Stimulated activated CD4-positive, alpha-beta T cell treated with anti-CD3 and anti-CD28 coated beads, Interleukin-15, amount 100 ng/mL, for 1 hour (primary cell): Measurements from ENCODE around the gene MAP2K3.
"Not testable (repeated sequence)": the region's sequence is repeated elsewhere in the genome, so short reads cannot be mapped to it uniquely, and the experiment has no call there.

ENCODE experiments used
- DNase-seq, 2 donors: peaks; one replicate each; pipeline ENCODE4 v3.0.0-alpha.2; 2020; ENCODE audit warnings: low read depth in 1 of 2, low spot score in 1 of 2

Gene MAP2K3

GRCh38 chr17:21349358-21350050 is 65.0 kb downstream of the MAP2K3 start:
- not testable (repeated sequence) for DNase-seq

- DNase-seq, result not testable (repeated sequence)
These were observed 66.0 kb downstream of the MAP2K3 start for GRCh38 chr17:21350495-21350894.

GRCh38 chr17:21351366-21352065 is 67.0 kb downstream of the MAP2K3 start:
- no peak for DNase-seq

GRCh38 chr17:21352221-21352980 is 67.9 kb downstream of the MAP2K3 start:
- DNase-seq, result no peak

GRCh38 chr17:21352981-21353265 is 68.4 kb downstream of the MAP2K3 start:
- no peak for DNase-seq

GRCh38 chr17:21353326-21354010 is 69.0 kb downstream of the MAP2K3 start:
- DNase-seq, result no peak

GRCh38 chr17:21354796-21355385 is 70.4 kb downstream of the MAP2K3 start:
- no peak for DNase-seq

GRCh38 chr17:21355586-21355985 is 71.1 kb downstream of the MAP2K3 start:
- DNase-seq, result no peak

- DNase-seq, result no peak
These were observed 72.1 kb downstream of the MAP2K3 start for GRCh38 chr17:21356537-21357127.

GRCh38 chr17:21357281-21357680 is 72.8 kb downstream of the MAP2K3 start:
- no peak for DNase-seq

GRCh38 chr17:21357696-21358656 is 73.5 kb downstream of the MAP2K3 start:
- DNase-seq, result no peak

GRCh38 chr17:21358682-21359482 is 74.4 kb downstream of the MAP2K3 start:
- no peak for DNase-seq

GRCh38 chr17:21359483-21359840 is 75.0 kb downstream of the MAP2K3 start:
- no peak for DNase-seq

- no peak for DNase-seq
These were observed 75.5 kb downstream of the MAP2K3 start for GRCh38 chr17:21360048-21360447.

- no peak for DNase-seq
These were observed 76.7 kb downstream of the MAP2K3 start for GRCh38 chr17:21361020-21361809.

- DNase-seq, result no peak
These were observed 77.9 kb downstream of the MAP2K3 start for GRCh38 chr17:21362331-21362931.

GRCh38 chr17:21363776-21364642 is 79.5 kb downstream of the MAP2K3 start:
- no peak for DNase-seq
